ENCODE data around the gene NUDT22.

The NUDT22 gene

GRCh38 chr11:64225608-64226506 lies at the start of gene NUDT22, which contains the start of gene TRPT1:
Gene NUDT22 (plus strand): TSS chr11:64226274. CDS start chr11:64226653, 379 bp downstream.
Gene TRPT1 (minus strand): TSS chr11:64226186. CDS start chr11:64225860, 326 bp downstream.
- peak; percentile 83 for DNase-seq

- no peak for DNase-seq
Observed at GRCh38 chr11:64176751-64177150, 49.3 kb upstream of the NUDT22 start.

GRCh38 chr11:64178203-64178602 lies 47.9 kb upstream of the NUDT22 start:
- no peak for DNase-seq

- DNase-seq = no peak
Observed at GRCh38 chr11:64178951-64179639, 47.0 kb upstream of the NUDT22 start.

- no peak for DNase-seq
Observed at GRCh38 chr11:64180891-64181290, 45.2 kb upstream of the NUDT22 start.

- DNase-seq = no peak
Observed at GRCh38 chr11:64181506-64182411, 44.3 kb upstream of the NUDT22 start.

- no peak for DNase-seq
Observed at GRCh38 chr11:64183890-64184289, 42.2 kb upstream of the NUDT22 start.

- no peak for DNase-seq
Observed at GRCh38 chr11:64185175-64185692, 40.8 kb upstream of the NUDT22 start.

- DNase-seq = peak; percentile 98
Observed at GRCh38 chr11:64185693-64186491, 40.2 kb upstream of the NUDT22 start, which contains the start of gene STIP1. Gene STIP1 (plus strand): TSS chr11:64186171. CDS start chr11:64186262, 91 bp downstream.

- no peak for DNase-seq
Observed at GRCh38 chr11:64186492-64187165, 39.4 kb upstream of the NUDT22 start.

GRCh38 chr11:64192434-64192833 lies 33.6 kb upstream of the NUDT22 start:
- no peak for DNase-seq

- DNase-seq = no peak
Observed at GRCh38 chr11:64196626-64197025, 29.4 kb upstream of the NUDT22 start.

- no peak for DNase-seq
Observed at GRCh38 chr11:64198511-64198910, 27.6 kb upstream of the NUDT22 start.

- DNase-seq = no peak
Observed at GRCh38 chr11:64201543-64201942, 24.5 kb upstream of the NUDT22 start.

GRCh38 chr11:64202992-64203391 lies 23.1 kb upstream of the NUDT22 start:
- no peak for DNase-seq

- DNase-seq = no peak
Observed at GRCh38 chr11:64203421-64204079, 22.5 kb upstream of the NUDT22 start.

GRCh38 chr11:64204080-64204440 lies 22.0 kb upstream of the NUDT22 start:
- no peak for DNase-seq

GRCh38 chr11:64204464-64204989 lies 21.5 kb upstream of the NUDT22 start:
- peak; percentile 79 for DNase-seq

GRCh38 chr11:64206457-64207255 lies 19.4 kb upstream of the NUDT22 start, which contains the start of gene FERMT3:
Gene FERMT3 (plus strand): TSS chr11:64206721. CDS start chr11:64207365, 644 bp downstream.
- DNase-seq = peak; percentile 56
